SK-N-MC (cell line): ENCODE data around the gene ANO10.

Source experiments
- EZH2 ChIP-seq: fragments of 200-600 bp; sonication (generic); IDR thresholded peaks from one replicate; pipeline ENCODE4 v1.6.1; 2017; ENCODE audit warnings: antibody characterized with exemption
- FOXP2 ChIP-seq: optimal IDR thresholded peaks from 2 replicates; pipeline ENCODE3; 2011; ENCODE audit warnings: mild to moderate bottlenecking, moderate library complexity; ENCODE audit not compliant: insufficient read depth; ENCODE audit errors: extremely low read length, control extremely low read depth
- POLR2AphosphoS5 ChIP-seq: IDR thresholded peaks from 2 replicates; pipeline ENCODE4 v1.6.1; 2012; ENCODE audit warnings: mild to moderate bottlenecking, low read depth, low read length, borderline replicate concordance

GRCh38 chr3:43399034-43399433, 222.8 kb downstream of the ANO10 start:
- TF ChIP-seq EZH2 = no peak
- TF ChIP-seq POLR2AphosphoS5 = no peak
- TF ChIP-seq FOXP2 = no peak
